GM23338 (cell line): Measurements from ENCODE around the gene TECR. TPM values are rescaled to one million over a fixed set of nuclear protein-coding genes. Genes with fewer than 3 reads are reported as not detected.
A peak's percentile ranks its signal among the peaks of the same experiment; 100 is the strongest.

Experiments used
- ATAC-seq: fragments of 200-7000 bp; cut with Tn5 transposase; 3 replicates; pipeline ENCODE4 v1.9.1; 2020
- DNase-seq: peaks from one replicate; pipeline ENCODE4 v3.0.0-alpha.2; 2015; ENCODE audit warnings: low spot score
- H2AFZ ChIP-seq: fragments of 200-600 bp; sonication (generic); 2 replicates; pipeline ENCODE4 v1.8.0; 2016; ENCODE audit warnings: antibody characterized with exemption, mild to moderate bottlenecking, moderate library complexity
- H3F3A ChIP-seq: fragments of 200-600 bp; sonication (generic); replicated peaks from 2 replicates; pipeline ENCODE4 v1.8.0; 2017; ENCODE audit warnings: antibody characterized with exemption, mixed run types, low read depth
- H3K27ac ChIP-seq: fragments of 200-600 bp; sonication (generic); 2 replicates; pipeline ENCODE4 v1.6.1; 2016; ENCODE audit warnings: low read depth
- H3K27me3 ChIP-seq: fragments of 200-600 bp; sonication (generic); 2 replicates; pipeline ENCODE4 v1.8.0; 2016; ENCODE audit warnings: mild to moderate bottlenecking, mixed run types, moderate library complexity; ENCODE audit not compliant: insufficient read depth
- H3K36me3 ChIP-seq: fragments of 200-600 bp; sonication (generic); 2 replicates; pipeline ENCODE4 v1.8.0; 2016; ENCODE audit warnings: mild to moderate bottlenecking; ENCODE audit not compliant: insufficient read depth
- H3K4me1 ChIP-seq: fragments of 200-600 bp; sonication (generic); 2 replicates; pipeline ENCODE4 v1.8.0; 2016; ENCODE audit warnings: mild to moderate bottlenecking, moderate library complexity; ENCODE audit not compliant: insufficient read depth
- H3K4me2 ChIP-seq: fragments of 200-600 bp; sonication (generic); 2 replicates; pipeline ENCODE4 v1.7.1; 2017; ENCODE audit warnings: mixed run types
- H3K4me3 ChIP-seq: fragments of 200-600 bp; sonication (generic); 2 replicates; pipeline ENCODE4 v1.6.1; 2016; ENCODE audit warnings: mixed run types
- H3K79me2 ChIP-seq: fragments of 200-600 bp; sonication (generic); replicated peaks from 2 replicates; pipeline ENCODE4 v1.8.0; 2017; ENCODE audit warnings: mild to moderate bottlenecking; ENCODE audit not compliant: insufficient read depth
- H3K9me2 ChIP-seq: fragments of 200-600 bp; sonication (generic); 2 replicates; pipeline ENCODE4 v1.8.0; 2017; ENCODE audit not compliant: insufficient read depth
- H4K20me1 ChIP-seq: fragments of 200-600 bp; sonication (generic); replicated peaks from 2 replicates; pipeline ENCODE4 v1.8.0; 2017; ENCODE audit warnings: mild to moderate bottlenecking; ENCODE audit not compliant: insufficient read depth
- H3K27ac Mint-ChIP-seq: 2 replicates; pipeline ENCODE4 v1.8.0; 2020; ENCODE audit warnings: inconsistent platforms, mild to moderate bottlenecking, moderate library complexity, mixed read lengths
- H3K27me3 Mint-ChIP-seq: 3 replicates; pipeline ENCODE4 v1.8.0; 2022; ENCODE audit warnings: low read depth, mild to moderate bottlenecking, moderate library complexity, mixed read lengths, inconsistent platforms; ENCODE audit not compliant: insufficient read depth, poor library complexity
- H3K36me3 Mint-ChIP-seq: 3 replicates; pipeline ENCODE4 v1.8.0; 2021; ENCODE audit warnings: low read depth, mild to moderate bottlenecking, inconsistent platforms, moderate library complexity, mixed read lengths
- H3K4me1 Mint-ChIP-seq: 3 replicates; pipeline ENCODE4 v1.8.0; 2020; ENCODE audit warnings: mild to moderate bottlenecking, inconsistent platforms, mixed read lengths
- H3K4me3 Mint-ChIP-seq: 3 replicates; pipeline ENCODE4 v1.8.0; 2021; ENCODE audit warnings: moderate library complexity, mild to moderate bottlenecking, inconsistent platforms, mixed read lengths
- H3K9me3 Mint-ChIP-seq: 3 replicates; pipeline ENCODE4 v1.8.0; 2020; ENCODE audit warnings: moderate library complexity, mild to moderate bottlenecking, inconsistent platforms, mixed read lengths
- CREB1 ChIP-seq: fragments of 250-450 bp; sonication (Bioruptor Pico); IDR thresholded peaks from 2 replicates; pipeline ENCODE4 v1.5.0; 2020; ENCODE audit warnings: low read depth, mild to moderate bottlenecking, moderate library complexity
- EZH2 ChIP-seq: fragments of 200-600 bp; sonication (generic); IDR thresholded peaks from one replicate; pipeline ENCODE4 v1.8.0; 2017; ENCODE audit warnings: antibody characterized with exemption, mild to moderate bottlenecking, low read depth; ENCODE audit not compliant: unreplicated experiment
- EZH2phosphoT487 ChIP-seq: fragments of 200-600 bp; sonication (generic); IDR thresholded peaks from one replicate; pipeline ENCODE4 v1.8.1; 2018; ENCODE audit warnings: antibody characterized with exemption; ENCODE audit not compliant: unreplicated experiment
- JUNB ChIP-seq: IDR thresholded peaks from one replicate; pipeline ENCODE4 v1.6.1; 2016; ENCODE audit warnings: antibody characterized with exemption; ENCODE audit not compliant: unreplicated experiment
- POLR2AphosphoS5 ChIP-seq: IDR thresholded peaks from 2 replicates; pipeline ENCODE4 v1.6.1; 2016; ENCODE audit warnings: antibody characterized with exemption, low read depth
- STAT1 ChIP-seq: IDR thresholded peaks from one replicate; pipeline ENCODE4 v1.6.1; 2016; ENCODE audit warnings: antibody characterized with exemption; ENCODE audit not compliant: unreplicated experiment
- ZNF114 ChIP-seq: fragments of 250-450 bp; sonication (Bioruptor Pico); IDR thresholded peaks from 2 replicates; pipeline ENCODE4 v1.5.0; 2020; ENCODE audit warnings: mild to moderate bottlenecking, moderate library complexity
- ZNF331 ChIP-seq: fragments of 250-450 bp; sonication (Bioruptor Pico); IDR thresholded peaks from 2 replicates; pipeline ENCODE4 v1.5.0; 2020; ENCODE audit warnings: low read depth, mild to moderate bottlenecking, moderate library complexity
- polyA plus RNA-seq: library from polyadenylated mRNA; unstranded; fragments of >200 nt; fragmentation: Nextera tagmentation; extraction: Ambion mirVana; gene quantifications from 2 replicates; pipeline ENCODE4 v1.2.1, GENCODE V29; 2016
- total RNA-seq: library from RNA; depleted of rRNA; stranded (reverse); fragments of >200 nt; shearing (Covaris generic); gene quantifications from 2 replicates; pipeline ENCODE4 v1.2.3, GENCODE V29; 2014
- TF ChIP-seq, protein P1 (sequence below): IDR thresholded peaks from 2 replicates; pipeline ENCODE4 v1.6.1; 2016; ENCODE audit warnings: antibody characterized with exemption
- TF ChIP-seq, protein P2 (sequence below), 2 experiments: fragments of 200-600 bp in 1 of 2; sonication (generic) in 1 of 2; conservative IDR thresholded peaks; 2 replicates each; pipeline versions ENCODE4 v1.5.1 to v1.6.1; 2016 to 2017; ENCODE audit warnings: antibody characterized with exemption in 2 of 2, low read depth in 2 of 2, mild to moderate bottlenecking in 2 of 2, moderate library complexity in 1 of 2
- TF ChIP-seq, protein P3 (sequence below): IDR thresholded peaks from one replicate; pipeline ENCODE4 v1.6.1; 2018; ENCODE audit warnings: antibody characterized with exemption; ENCODE audit not compliant: unreplicated experiment

Gene TECR
- total and polyA plus RNA-seq, 2 experiments from 2014 or later, result 107 to 268 TPM

DNA sequence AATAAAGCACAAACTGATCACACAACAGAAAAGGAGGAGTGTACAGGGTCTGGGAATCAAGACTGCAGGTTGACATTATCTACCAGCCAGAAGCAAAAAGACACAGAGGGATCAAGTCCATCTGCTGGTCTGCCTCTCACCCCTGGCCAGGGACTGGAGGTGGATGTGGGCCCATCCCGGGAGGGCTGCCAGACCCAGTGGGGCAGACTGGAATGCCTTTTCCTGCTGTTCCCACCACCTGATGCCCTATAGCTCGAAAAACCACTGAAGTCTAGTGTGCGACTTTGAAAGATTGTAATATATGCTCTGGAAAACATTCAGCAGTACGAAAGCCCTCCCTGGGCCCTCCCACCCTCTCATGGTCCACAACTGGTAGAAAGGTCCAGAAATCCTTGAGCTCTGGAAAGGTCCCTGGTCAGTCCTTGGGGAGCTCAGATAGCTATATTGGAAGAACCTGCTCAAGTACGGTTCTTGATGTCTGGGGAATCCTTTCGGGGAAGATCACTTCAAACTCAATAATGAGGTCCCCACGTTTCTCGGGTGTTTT is 13.8 kb upstream of the TECR start:
- H2AFZ ChIP-seq, result no peak overlapping the region
- no peaks in the 10 kb centered on the region for H3K9me2 ChIP-seq
- H3K27ac ChIP-seq, result no peak overlapping the region
- Mint-ChIP-seq H3K4me1 (peaks cover 27% of the 10 kb centered on the region), H3K36me3 (peaks cover 34% of the 10 kb centered on the region), H3K27me3 (peaks cover 15% of the 10 kb centered on the region), H3K27ac (no peak overlapping the region), H3K9me3 (no peaks in the 10 kb centered on the region; the same call in 2 of the 3 replicates), H3K4me3 (peak overlapping the region; percentile 93)
- peaks cover 33% of the 10 kb centered on the region for H3F3A ChIP-seq
- H3K4me2 ChIP-seq, result peak overlapping the region; percentile 99; the same call in 1 of the 2 replicates
- no peaks in the 10 kb centered on the region for H3K27me3 ChIP-seq
- peaks cover 11% of the 10 kb centered on the region; the same call in 1 of the 2 replicates for H3K4me1 ChIP-seq
- TF ChIP-seq, protein P1, sequence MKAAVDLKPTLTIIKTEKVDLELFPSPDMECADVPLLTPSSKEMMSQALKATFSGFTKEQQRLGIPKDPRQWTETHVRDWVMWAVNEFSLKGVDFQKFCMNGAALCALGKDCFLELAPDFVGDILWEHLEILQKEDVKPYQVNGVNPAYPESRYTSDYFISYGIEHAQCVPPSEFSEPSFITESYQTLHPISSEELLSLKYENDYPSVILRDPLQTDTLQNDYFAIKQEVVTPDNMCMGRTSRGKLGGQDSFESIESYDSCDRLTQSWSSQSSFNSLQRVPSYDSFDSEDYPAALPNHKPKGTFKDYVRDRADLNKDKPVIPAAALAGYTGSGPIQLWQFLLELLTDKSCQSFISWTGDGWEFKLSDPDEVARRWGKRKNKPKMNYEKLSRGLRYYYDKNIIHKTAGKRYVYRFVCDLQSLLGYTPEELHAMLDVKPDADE, result no peak
- TF ChIP-seq STAT1, result no peak
- TF ChIP-seq, protein P2, sequence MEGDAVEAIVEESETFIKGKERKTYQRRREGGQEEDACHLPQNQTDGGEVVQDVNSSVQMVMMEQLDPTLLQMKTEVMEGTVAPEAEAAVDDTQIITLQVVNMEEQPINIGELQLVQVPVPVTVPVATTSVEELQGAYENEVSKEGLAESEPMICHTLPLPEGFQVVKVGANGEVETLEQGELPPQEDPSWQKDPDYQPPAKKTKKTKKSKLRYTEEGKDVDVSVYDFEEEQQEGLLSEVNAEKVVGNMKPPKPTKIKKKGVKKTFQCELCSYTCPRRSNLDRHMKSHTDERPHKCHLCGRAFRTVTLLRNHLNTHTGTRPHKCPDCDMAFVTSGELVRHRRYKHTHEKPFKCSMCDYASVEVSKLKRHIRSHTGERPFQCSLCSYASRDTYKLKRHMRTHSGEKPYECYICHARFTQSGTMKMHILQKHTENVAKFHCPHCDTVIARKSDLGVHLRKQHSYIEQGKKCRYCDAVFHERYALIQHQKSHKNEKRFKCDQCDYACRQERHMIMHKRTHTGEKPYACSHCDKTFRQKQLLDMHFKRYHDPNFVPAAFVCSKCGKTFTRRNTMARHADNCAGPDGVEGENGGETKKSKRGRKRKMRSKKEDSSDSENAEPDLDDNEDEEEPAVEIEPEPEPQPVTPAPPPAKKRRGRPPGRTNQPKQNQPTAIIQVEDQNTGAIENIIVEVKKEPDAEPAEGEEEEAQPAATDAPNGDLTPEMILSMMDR (conservative IDR thresholded peaks at IDR 0.05; ENCODE audit: low read depth in 2 of 2), result no peak
- no peak for TF ChIP-seq EZH2phosphoT487
- TF ChIP-seq EZH2, result no peak
- no peak for TF ChIP-seq JUNB
- DNase-seq (no peak), ATAC-seq (no peak)
- H4K20me1 ChIP-seq, result peaks cover 24% of the 10 kb centered on the region; the same call in 1 of the 2 replicates
- H3K79me2 ChIP-seq, result peaks cover 31% of the 10 kb centered on the region
- H3K4me3 ChIP-seq, result peak overlapping the region; percentile 97; the same call in 1 of the 2 replicates
- peaks cover 3% of the 10 kb centered on the region for H3K36me3 ChIP-seq

DNA sequence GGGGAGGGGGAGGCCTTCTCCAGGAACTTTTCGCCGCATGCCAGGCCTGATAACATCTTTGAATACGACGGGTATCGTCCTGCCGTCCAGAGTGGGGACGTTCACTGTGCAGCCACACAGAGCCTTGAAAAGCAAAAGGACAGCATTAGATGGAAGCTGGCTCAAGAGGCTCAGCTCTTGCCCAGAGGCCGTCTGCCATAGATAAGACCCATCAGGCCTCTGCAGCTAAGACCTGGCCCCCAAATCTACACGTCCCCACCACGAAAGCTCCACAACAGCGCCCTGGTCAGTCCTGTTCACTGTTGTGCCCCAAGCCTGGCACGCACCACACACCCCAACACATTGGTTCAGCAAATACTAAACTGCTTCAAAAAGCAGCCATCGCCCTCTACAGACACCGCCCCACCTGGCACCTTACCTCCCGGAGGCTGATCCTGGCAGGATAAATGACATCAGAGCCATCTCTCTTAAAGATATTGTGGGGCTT is 13.3 kb upstream of the TECR start:
- Histone ChIP-seq H2AFZ (no peak overlapping the region), H3K4me2 (peak overlapping the region; percentile 99), H3K4me1 (peaks cover 11% of the 10 kb centered on the region; the same call in 1 of the 2 replicates), H4K20me1 (peaks cover 24% of the 10 kb centered on the region; the same call in 1 of the 2 replicates), H3K9me2 (no peaks in the 10 kb centered on the region), H3K27me3 (no peaks in the 10 kb centered on the region), H3K79me2 (peaks cover 31% of the 10 kb centered on the region), H3F3A (peaks cover 33% of the 10 kb centered on the region), H3K4me3 (peak overlapping the region; percentile 97), H3K27ac (no peak overlapping the region), H3K36me3 (peaks cover 3% of the 10 kb centered on the region)
- peak; percentile 22 for DNase-seq
- Mint-ChIP-seq H3K4me1 (peaks cover 26% of the 10 kb centered on the region), H3K4me3 (peak overlapping the region; percentile 93), H3K36me3 (peaks cover 34% of the 10 kb centered on the region), H3K9me3 (no peaks in the 10 kb centered on the region; the same call in 2 of the 3 replicates), H3K27ac (no peak overlapping the region), H3K27me3 (peaks cover 14% of the 10 kb centered on the region)
- ATAC-seq, result no peak
- TF ChIP-seq ZNF331 (CRISPR knock-in tag) (no peak), CREB1 (CRISPR knock-in tag) (no peak), EZH2phosphoT487 (no peak), ZNF114 (no peak), POLR2AphosphoS5 (no peak)
- TF ChIP-seq, protein P1, result no peak
- TF ChIP-seq, protein P2 (conservative IDR thresholded peaks at IDR 0.05; ENCODE audit: low read depth in 2 of 2), result peak in 1 of 2 experiments; percentile 12; a peak in 1 of 4 replicates
- TF ChIP-seq, protein P3, sequence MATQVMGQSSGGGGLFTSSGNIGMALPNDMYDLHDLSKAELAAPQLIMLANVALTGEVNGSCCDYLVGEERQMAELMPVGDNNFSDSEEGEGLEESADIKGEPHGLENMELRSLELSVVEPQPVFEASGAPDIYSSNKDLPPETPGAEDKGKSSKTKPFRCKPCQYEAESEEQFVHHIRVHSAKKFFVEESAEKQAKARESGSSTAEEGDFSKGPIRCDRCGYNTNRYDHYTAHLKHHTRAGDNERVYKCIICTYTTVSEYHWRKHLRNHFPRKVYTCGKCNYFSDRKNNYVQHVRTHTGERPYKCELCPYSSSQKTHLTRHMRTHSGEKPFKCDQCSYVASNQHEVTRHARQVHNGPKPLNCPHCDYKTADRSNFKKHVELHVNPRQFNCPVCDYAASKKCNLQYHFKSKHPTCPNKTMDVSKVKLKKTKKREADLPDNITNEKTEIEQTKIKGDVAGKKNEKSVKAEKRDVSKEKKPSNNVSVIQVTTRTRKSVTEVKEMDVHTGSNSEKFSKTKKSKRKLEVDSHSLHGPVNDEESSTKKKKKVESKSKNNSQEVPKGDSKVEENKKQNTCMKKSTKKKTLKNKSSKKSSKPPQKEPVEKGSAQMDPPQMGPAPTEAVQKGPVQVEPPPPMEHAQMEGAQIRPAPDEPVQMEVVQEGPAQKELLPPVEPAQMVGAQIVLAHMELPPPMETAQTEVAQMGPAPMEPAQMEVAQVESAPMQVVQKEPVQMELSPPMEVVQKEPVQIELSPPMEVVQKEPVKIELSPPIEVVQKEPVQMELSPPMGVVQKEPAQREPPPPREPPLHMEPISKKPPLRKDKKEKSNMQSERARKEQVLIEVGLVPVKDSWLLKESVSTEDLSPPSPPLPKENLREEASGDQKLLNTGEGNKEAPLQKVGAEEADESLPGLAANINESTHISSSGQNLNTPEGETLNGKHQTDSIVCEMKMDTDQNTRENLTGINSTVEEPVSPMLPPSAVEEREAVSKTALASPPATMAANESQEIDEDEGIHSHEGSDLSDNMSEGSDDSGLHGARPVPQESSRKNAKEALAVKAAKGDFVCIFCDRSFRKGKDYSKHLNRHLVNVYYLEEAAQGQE, result no peak
